AG04450 (cell line): ENCODE data around the gene SLC9A2. TPM values are rescaled to one million over a fixed set of nuclear protein-coding genes. Genes with fewer than 3 reads are reported as not detected.

Experiments
- CTCF ChIA-PET: fragments of 300-600, 350-600 bp; formaldehyde crosslinking; extraction: SDS; loops from one replicate; lab custom pipeline; 2022; ENCODE audit warnings: antibody characterized with exemption, inconsistent platforms; lab: Charles Lee
- POLR2A ChIA-PET: fragments of 350-600 bp; formaldehyde crosslinking; extraction: SDS; loops from one replicate; lab custom pipeline; 2021; ENCODE audit warnings: antibody characterized with exemption, inconsistent platforms; lab: Yijun Ruan, JAX
- DNase-seq: peaks from one replicate; pipeline ENCODE4 v3.0.0-alpha.2; 2011; ENCODE audit warnings: low read depth, low spot score
- H3K27ac ChIP-seq: one replicate; pipeline ENCODE4 v1.5.1; 2012; ENCODE audit warnings: low read depth, low read length, control low read depth
- H3K27me3 ChIP-seq: one replicate; pipeline ENCODE4 v1.6.0; 2012; ENCODE audit warnings: low read length; ENCODE audit not compliant: control insufficient read depth, insufficient read depth
- H3K4me3 ChIP-seq: 2 replicates; pipeline ENCODE4 v1.5.1; 2011; ENCODE audit warnings: mild to moderate bottlenecking, low read depth, low read length, control low read depth
- H3K9me3 ChIP-seq: 2 replicates; pipeline ENCODE4 v1.5.1; 2012; ENCODE audit warnings: low read length; ENCODE audit not compliant: control insufficient read depth, insufficient read depth
- polyA minus RNA-seq: library from RNA; depleted of rRNA, polyadenylated mRNA; stranded (reverse); fragments of >200 nt; gene quantifications from 2 replicates; pipeline ENCODE4 v1.2.3, GENCODE V29; 2011; rRNA and poly(A)+ RNA removed
- polyA plus RNA-seq: library from polyadenylated mRNA; depleted of rRNA; stranded (reverse); fragments of >200 nt; gene quantifications from 2 replicates; pipeline ENCODE4 v1.2.3, GENCODE V29; 2011; rRNA removed
- TF ChIP-seq, protein P1 (sequence below): IDR thresholded peaks from 2 replicates; pipeline ENCODE4 v1.5.1; 2011; ENCODE audit warnings: low read depth, low read length, control low read depth, inconsistent platforms

Gene SLC9A2, protein sequence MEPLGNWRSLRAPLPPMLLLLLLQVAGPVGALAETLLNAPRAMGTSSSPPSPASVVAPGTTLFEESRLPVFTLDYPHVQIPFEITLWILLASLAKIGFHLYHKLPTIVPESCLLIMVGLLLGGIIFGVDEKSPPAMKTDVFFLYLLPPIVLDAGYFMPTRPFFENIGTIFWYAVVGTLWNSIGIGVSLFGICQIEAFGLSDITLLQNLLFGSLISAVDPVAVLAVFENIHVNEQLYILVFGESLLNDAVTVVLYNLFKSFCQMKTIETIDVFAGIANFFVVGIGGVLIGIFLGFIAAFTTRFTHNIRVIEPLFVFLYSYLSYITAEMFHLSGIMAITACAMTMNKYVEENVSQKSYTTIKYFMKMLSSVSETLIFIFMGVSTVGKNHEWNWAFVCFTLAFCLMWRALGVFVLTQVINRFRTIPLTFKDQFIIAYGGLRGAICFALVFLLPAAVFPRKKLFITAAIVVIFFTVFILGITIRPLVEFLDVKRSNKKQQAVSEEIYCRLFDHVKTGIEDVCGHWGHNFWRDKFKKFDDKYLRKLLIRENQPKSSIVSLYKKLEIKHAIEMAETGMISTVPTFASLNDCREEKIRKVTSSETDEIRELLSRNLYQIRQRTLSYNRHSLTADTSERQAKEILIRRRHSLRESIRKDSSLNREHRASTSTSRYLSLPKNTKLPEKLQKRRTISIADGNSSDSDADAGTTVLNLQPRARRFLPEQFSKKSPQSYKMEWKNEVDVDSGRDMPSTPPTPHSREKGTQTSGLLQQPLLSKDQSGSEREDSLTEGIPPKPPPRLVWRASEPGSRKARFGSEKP
- polyA plus RNA-seq (not detected in 2 replicates), polyA minus RNA-seq (not detected in 2 replicates)

DNA sequence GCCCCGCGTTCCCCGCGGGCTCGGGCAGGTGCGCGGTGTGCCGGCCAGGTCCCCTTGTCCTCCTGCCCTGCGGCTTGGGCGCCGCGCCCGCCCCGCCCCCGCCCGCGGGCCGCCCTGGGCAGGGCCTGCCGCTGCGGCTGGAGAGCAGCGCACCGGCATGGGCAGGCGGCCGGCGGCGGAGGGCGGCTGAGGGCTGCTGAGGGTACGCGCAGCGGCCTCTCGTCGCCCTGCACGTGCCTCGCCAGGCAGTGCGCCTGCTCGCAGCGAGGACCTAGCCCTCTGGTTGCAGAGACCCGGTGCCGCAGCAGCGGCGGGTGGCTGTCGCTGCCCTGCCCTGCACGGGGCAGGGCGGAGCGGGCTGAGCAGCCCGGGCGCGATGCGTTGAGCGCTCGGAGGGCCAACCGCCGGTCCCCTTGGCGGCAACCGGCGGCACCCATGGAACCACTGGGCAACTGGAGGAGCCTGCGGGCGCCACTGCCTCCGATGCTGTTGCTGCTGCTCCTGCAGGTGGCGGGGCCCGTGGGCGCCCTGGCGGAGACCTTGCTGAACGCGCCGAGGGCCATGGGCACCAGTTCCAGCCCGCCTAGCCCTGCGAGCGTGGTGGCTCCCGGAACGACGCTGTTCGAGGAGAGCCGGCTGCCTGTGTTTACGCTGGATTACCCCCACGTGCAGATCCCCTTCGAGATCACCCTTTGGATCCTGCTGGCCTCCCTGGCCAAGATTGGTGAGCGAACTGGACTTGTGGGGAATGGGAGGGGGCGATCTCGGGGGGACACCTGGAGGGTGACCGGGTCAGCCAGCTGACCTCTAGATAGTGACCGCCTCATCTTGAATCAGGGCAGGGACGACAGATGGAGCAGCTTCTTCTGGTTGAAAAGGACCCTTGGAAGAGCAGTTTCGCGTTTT is at the start of gene SLC9A2:
TSS of gene SLC9A2 (plus strand) at position 140 of the 906 bp plus-strand sequence. CDS start at position 436, 296 bp downstream.
- CTCF ChIA-PET, result interaction anchor here (1.1 kb wide), 1 partner anchor 147 kb away, joined by 5 read pairs; the partner anchor contains the start of gene SLC9A4
- no peak within 1 kb of the TSS for H3K27ac ChIP-seq
- H3K27me3 ChIP-seq, result peaks cover 41% of the 10 kb centered on the region
- no peaks in the 10 kb centered on the region; the same call in 1 of the 2 replicates for H3K9me3 ChIP-seq
- no peak for DNase-seq
- H3K4me3 ChIP-seq, result peak within 1 kb of the TSS; percentile 25
- POLR2A ChIA-PET, result no interaction called here
- TF ChIP-seq, protein P1, sequence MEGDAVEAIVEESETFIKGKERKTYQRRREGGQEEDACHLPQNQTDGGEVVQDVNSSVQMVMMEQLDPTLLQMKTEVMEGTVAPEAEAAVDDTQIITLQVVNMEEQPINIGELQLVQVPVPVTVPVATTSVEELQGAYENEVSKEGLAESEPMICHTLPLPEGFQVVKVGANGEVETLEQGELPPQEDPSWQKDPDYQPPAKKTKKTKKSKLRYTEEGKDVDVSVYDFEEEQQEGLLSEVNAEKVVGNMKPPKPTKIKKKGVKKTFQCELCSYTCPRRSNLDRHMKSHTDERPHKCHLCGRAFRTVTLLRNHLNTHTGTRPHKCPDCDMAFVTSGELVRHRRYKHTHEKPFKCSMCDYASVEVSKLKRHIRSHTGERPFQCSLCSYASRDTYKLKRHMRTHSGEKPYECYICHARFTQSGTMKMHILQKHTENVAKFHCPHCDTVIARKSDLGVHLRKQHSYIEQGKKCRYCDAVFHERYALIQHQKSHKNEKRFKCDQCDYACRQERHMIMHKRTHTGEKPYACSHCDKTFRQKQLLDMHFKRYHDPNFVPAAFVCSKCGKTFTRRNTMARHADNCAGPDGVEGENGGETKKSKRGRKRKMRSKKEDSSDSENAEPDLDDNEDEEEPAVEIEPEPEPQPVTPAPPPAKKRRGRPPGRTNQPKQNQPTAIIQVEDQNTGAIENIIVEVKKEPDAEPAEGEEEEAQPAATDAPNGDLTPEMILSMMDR, result no peak

DNA sequence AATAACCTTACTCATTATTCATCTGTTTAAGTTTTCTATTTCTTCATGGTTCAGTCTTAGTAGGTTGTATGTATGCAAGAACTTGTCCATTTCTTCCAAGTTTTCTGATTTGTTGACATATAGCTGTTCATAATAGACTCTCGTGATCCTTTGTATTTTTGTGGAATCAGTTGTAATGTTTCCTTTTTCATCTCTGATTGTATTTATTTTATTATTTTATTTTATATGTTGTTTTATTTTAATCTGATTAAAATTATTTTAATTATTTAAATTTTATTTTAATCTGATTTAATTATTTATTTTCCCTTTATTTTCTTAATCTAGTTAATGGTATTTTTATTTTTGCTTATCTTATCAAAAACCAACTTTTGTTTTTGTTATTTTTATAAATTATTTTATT is 43.5 kb upstream of the SLC9A2 start:
- CTCF ChIA-PET, result interaction anchor here (2.9 kb wide), 1 partner anchor 40 kb away, joined by 8 read pairs; no protein-coding TSS in a partner anchor
- Histone ChIP-seq H3K27ac (no peak overlapping the region), H3K27me3 (no peaks in the 10 kb centered on the region), H3K9me3 (no peaks in the 10 kb centered on the region), H3K4me3 (no peak overlapping the region)
- TF ChIP-seq, protein P1, result no peak
- DNase-seq, result no peak
- POLR2A ChIA-PET, result no interaction called here

DNA sequence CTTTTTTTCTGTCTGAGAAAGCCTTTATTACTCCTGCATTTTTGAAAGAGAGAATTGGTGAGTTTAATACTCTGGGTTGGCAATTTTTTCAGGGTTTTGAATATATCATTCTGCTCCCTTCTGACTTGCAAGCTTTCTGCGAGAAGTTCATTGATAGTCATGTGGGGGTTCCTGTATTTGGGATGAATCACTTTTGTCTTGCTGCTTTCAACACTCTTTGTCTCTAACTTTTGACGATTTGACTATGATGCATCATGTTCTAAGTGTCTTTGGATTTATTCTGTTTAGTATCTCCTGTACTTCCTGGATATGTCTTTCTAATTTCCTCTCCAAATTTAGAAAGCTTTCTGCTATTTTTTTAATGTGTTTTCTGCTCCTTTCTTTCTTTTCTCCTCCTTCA is 41.0 kb upstream of the SLC9A2 start:
- CTCF ChIA-PET, result interaction anchor here (1.4 kb wide), 1 partner anchor 38 kb away, joined by 4 read pairs; no protein-coding TSS in a partner anchor

DNA sequence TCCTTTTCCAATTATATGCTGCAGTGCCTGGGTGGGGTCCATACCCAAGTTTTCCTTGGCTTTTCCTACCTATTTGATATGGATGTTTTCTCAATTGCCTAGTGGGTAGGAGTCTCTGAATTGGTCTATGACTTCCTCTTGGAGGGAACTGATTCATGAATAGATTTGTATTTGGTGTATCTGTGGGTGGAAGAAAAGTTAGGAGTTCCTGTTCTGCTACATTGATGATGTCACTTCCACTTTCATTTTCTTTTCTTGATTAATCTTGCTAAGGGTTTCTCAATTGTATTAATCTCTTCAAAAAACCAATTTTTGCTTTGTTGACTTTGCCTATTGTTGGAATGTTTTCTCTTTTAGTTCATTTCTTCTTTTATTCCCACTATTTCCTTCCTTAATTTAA is 37.4 kb upstream of the SLC9A2 start:
- Histone ChIP-seq H3K9me3 (no peaks in the 10 kb centered on the region), H3K27me3 (no peaks in the 10 kb centered on the region), H3K4me3 (no peak overlapping the region), H3K27ac (no peak overlapping the region)
- no peak for DNase-seq
- ChIA-PET POLR2A (no interaction called here), CTCF (no interaction called here)
- TF ChIP-seq, protein P1, result no peak

More for the DNA sequence above, 41.0 kb upstream of the SLC9A2 start:
- POLR2A ChIA-PET, result no interaction called here
- no peak for DNase-seq
- Histone ChIP-seq H3K27ac (no peak overlapping the region), H3K4me3 (no peak overlapping the region), H3K9me3 (no peaks in the 10 kb centered on the region), H3K27me3 (no peaks in the 10 kb centered on the region)
- TF ChIP-seq, protein P1, result no peak
